Effector memory CD4-positive, alpha-beta T cell (primary cell): ENCODE results near the gene ABCG2.

Experiments used
- DNase-seq, 3 donors: peaks; one replicate each; pipeline ENCODE4 v3.0.0-alpha.2; 2020
- H3K27ac ChIP-seq: 2 replicates; pipeline ENCODE4 v1.7.0; 2013; ENCODE audit warnings: mild to moderate bottlenecking, low read length, moderate library complexity; ENCODE audit not compliant: insufficient read depth, poor library complexity, severe bottlenecking
- H3K27me3 ChIP-seq: replicated peaks from 2 replicates; pipeline ENCODE4 v1.7.0; 2013; ENCODE audit warnings: mild to moderate bottlenecking, low read length; ENCODE audit not compliant: insufficient read depth, control insufficient read depth, poor library complexity, severe bottlenecking
- H3K36me3 ChIP-seq: 2 replicates; pipeline ENCODE4 v1.7.0; 2013; ENCODE audit warnings: mild to moderate bottlenecking, low read length, moderate library complexity; ENCODE audit not compliant: control insufficient read depth, insufficient read depth
- H3K4me1 ChIP-seq: 2 replicates; pipeline ENCODE4 v1.7.0; 2013; ENCODE audit warnings: low read length, mild to moderate bottlenecking; ENCODE audit not compliant: control insufficient read depth, insufficient read depth, poor library complexity, severe bottlenecking
- H3K4me3 ChIP-seq: 2 replicates; pipeline ENCODE4 v1.7.0; 2013; ENCODE audit warnings: low read length, low read depth, mild to moderate bottlenecking; ENCODE audit not compliant: insufficient read depth, poor library complexity, severe bottlenecking
- H3K9me3 ChIP-seq: 2 replicates; pipeline ENCODE4 v1.7.0; 2013; ENCODE audit warnings: mild to moderate bottlenecking, low read length, moderate library complexity; ENCODE audit not compliant: control insufficient read depth

Gene ABCG2

GRCh38 chr4:88106205-88106604, 52.2 kb downstream of the ABCG2 start:
- H3K4me3 ChIP-seq: no peak overlapping the region
- H3K4me1 ChIP-seq: no peaks in the 10 kb centered on the region
- no peak overlapping the region for H3K27ac ChIP-seq
- no peaks in the 10 kb centered on the region for H3K36me3 ChIP-seq
- no peaks in the 10 kb centered on the region for H3K9me3 ChIP-seq
- no peak for DNase-seq
- no peaks in the 10 kb centered on the region for H3K27me3 ChIP-seq

- H3K4me3 ChIP-seq: no peak overlapping the region
- no peak for DNase-seq
These were observed 53.4 kb downstream of the ABCG2 start for GRCh38 chr4:88104902-88105610.

GRCh38 chr4:88102026-88102425, 56.4 kb downstream of the ABCG2 start:
- Histone ChIP-seq H3K27me3 (no peaks in the 10 kb centered on the region), H3K9me3 (no peaks in the 10 kb centered on the region), H3K27ac (no peak overlapping the region), H3K36me3 (no peaks in the 10 kb centered on the region), H3K4me3 (no peak overlapping the region), H3K4me1 (no peaks in the 10 kb centered on the region)
- DNase-seq: no peak

More at GRCh38 chr4:88104902-88105610, 53.4 kb downstream of the ABCG2 start:
- Histone ChIP-seq H3K4me1 (no peaks in the 10 kb centered on the region), H3K9me3 (no peaks in the 10 kb centered on the region), H3K27me3 (no peaks in the 10 kb centered on the region), H3K27ac (no peak overlapping the region), H3K36me3 (no peaks in the 10 kb centered on the region)

- Histone ChIP-seq H3K4me3 (no peak overlapping the region), H3K4me1 (no peaks in the 10 kb centered on the region), H3K27ac (no peak overlapping the region), H3K36me3 (no peaks in the 10 kb centered on the region), H3K27me3 (no peaks in the 10 kb centered on the region), H3K9me3 (no peaks in the 10 kb centered on the region)
- DNase-seq: no peak
These were observed 57.3 kb downstream of the ABCG2 start for GRCh38 chr4:88101165-88101564.

GRCh38 chr4:88098993-88099752, 59.3 kb downstream of the ABCG2 start:
- DNase-seq: no peak
- no peaks in the 10 kb centered on the region for H3K9me3 ChIP-seq
- no peak overlapping the region for H3K4me3 ChIP-seq
- H3K27ac ChIP-seq: no peak overlapping the region
- H3K4me1 ChIP-seq: no peaks in the 10 kb centered on the region
- H3K27me3 ChIP-seq: no peaks in the 10 kb centered on the region
- no peaks in the 10 kb centered on the region for H3K36me3 ChIP-seq

- H3K4me3 ChIP-seq: no peak overlapping the region
- H3K4me1 ChIP-seq: no peaks in the 10 kb centered on the region
- DNase-seq: no peak
- H3K9me3 ChIP-seq: no peaks in the 10 kb centered on the region
- H3K27ac ChIP-seq: no peak overlapping the region
- H3K27me3 ChIP-seq: no peaks in the 10 kb centered on the region
- no peaks in the 10 kb centered on the region for H3K36me3 ChIP-seq
These were observed 60.7 kb downstream of the ABCG2 start for GRCh38 chr4:88097781-88098180.

- DNase-seq: no peak
These were observed 61.1 kb downstream of the ABCG2 start for GRCh38 chr4:88097301-88097700.

GRCh38 chr4:88093874-88094273, 64.6 kb downstream of the ABCG2 start:
- H3K4me1 ChIP-seq: no peaks in the 10 kb centered on the region
- H3K27me3 ChIP-seq: no peaks in the 10 kb centered on the region
- no peak for DNase-seq
- no peak overlapping the region for H3K4me3 ChIP-seq
- H3K27ac ChIP-seq: no peak overlapping the region
- H3K36me3 ChIP-seq: no peaks in the 10 kb centered on the region
- H3K9me3 ChIP-seq: no peaks in the 10 kb centered on the region

More at GRCh38 chr4:88097301-88097700, 61.1 kb downstream of the ABCG2 start:
- H3K27me3 ChIP-seq: no peaks in the 10 kb centered on the region
- no peak overlapping the region for H3K27ac ChIP-seq
- no peak overlapping the region for H3K4me3 ChIP-seq
- no peaks in the 10 kb centered on the region for H3K4me1 ChIP-seq
- H3K36me3 ChIP-seq: no peaks in the 10 kb centered on the region
- H3K9me3 ChIP-seq: no peaks in the 10 kb centered on the region

GRCh38 chr4:88091378-88091777, 67.1 kb downstream of the ABCG2 start:
- no peaks in the 10 kb centered on the region for H3K36me3 ChIP-seq
- no peak overlapping the region for H3K4me3 ChIP-seq
- DNase-seq: no peak
- no peaks in the 10 kb centered on the region for H3K4me1 ChIP-seq
- H3K27me3 ChIP-seq: no peaks in the 10 kb centered on the region
- H3K27ac ChIP-seq: no peak overlapping the region
- H3K9me3 ChIP-seq: no peaks in the 10 kb centered on the region

- H3K27ac ChIP-seq: no peak overlapping the region
- H3K4me1 ChIP-seq: no peaks in the 10 kb centered on the region
- no peaks in the 10 kb centered on the region for H3K27me3 ChIP-seq
- H3K9me3 ChIP-seq: no peaks in the 10 kb centered on the region
- no peak overlapping the region for H3K4me3 ChIP-seq
- H3K36me3 ChIP-seq: no peaks in the 10 kb centered on the region
- no peak for DNase-seq
These were observed 67.5 kb downstream of the ABCG2 start for GRCh38 chr4:88090898-88091297.
